Liver (tissue), 9 donors: Measurements from ENCODE around the gene CFAP61. TPM values are rescaled to one million over a fixed set of nuclear protein-coding genes. Genes with fewer than 3 reads are reported as not detected.

ENCODE experiments used
- DNase-seq: peaks from one replicate; pipeline ENCODE4 v3.0.0-alpha.2; 2017; ENCODE audit warnings: low spot score
- H3K27ac ChIP-seq, 2 donors: one replicate each; pipeline ENCODE4 v1.7.0; 2013; ENCODE audit warnings: inconsistent platforms in 2 of 2, low read length in 2 of 2, control low read depth in 1 of 2, low read depth in 1 of 2, mild to moderate bottlenecking in 1 of 2
- H3K27me3 ChIP-seq, 4 donors: one replicate each; pipeline versions ENCODE4 v1.6.1 to v1.7.0; 2013; ENCODE audit warnings: low read length in 3 of 4, inconsistent platforms in 1 of 4, mild to moderate bottlenecking in 1 of 4, moderate library complexity in 1 of 4; ENCODE audit not compliant: control insufficient read depth in 4 of 4, insufficient read depth in 4 of 4
- H3K36me3 ChIP-seq, 4 donors: one replicate each; pipeline versions ENCODE4 v1.6.1 to v1.7.0; 2013; ENCODE audit warnings: low read length in 3 of 4, mild to moderate bottlenecking in 3 of 4, low read depth in 1 of 4, moderate library complexity in 1 of 4; ENCODE audit not compliant: control insufficient read depth in 4 of 4, insufficient read depth in 3 of 4
- H3K4me1 ChIP-seq, 4 donors: one replicate each; pipeline versions ENCODE4 v1.6.1 to v1.7.0; 2013; ENCODE audit warnings: low read length in 3 of 4, mild to moderate bottlenecking in 3 of 4, moderate library complexity in 1 of 4; ENCODE audit not compliant: control insufficient read depth in 4 of 4, insufficient read depth in 4 of 4
- H3K4me3 ChIP-seq, 3 donors: one replicate each; pipeline versions ENCODE4 v1.6.1 to v1.7.0; 2013; ENCODE audit warnings: low read length in 3 of 3, control low read depth in 1 of 3, low read depth in 1 of 3, mild to moderate bottlenecking in 1 of 3
- H3K9ac ChIP-seq, 2 donors: one replicate each; pipeline ENCODE4 v1.7.0; 2013; ENCODE audit warnings: low read length in 2 of 2, mild to moderate bottlenecking in 2 of 2, moderate library complexity in 2 of 2, control low read depth in 1 of 2, low read depth in 1 of 2
- H3K9me3 ChIP-seq, 4 donors: one replicate each; pipeline versions ENCODE4 v1.6.1 to v1.7.0; 2013; ENCODE audit warnings: low read length in 3 of 4; ENCODE audit not compliant: control insufficient read depth in 4 of 4
- ATF3 ChIP-seq: IDR thresholded peaks from 2 replicates; pipeline ENCODE4 v1.6.1; 2016; ENCODE audit warnings: antibody characterized with exemption
- CTCF ChIP-seq: fragments of 150-350 bp; IDR thresholded peaks from 2 replicates; pipeline ENCODE4 v1.5.1; 2017; ENCODE audit warnings: improper control_type of control experiment, low read depth, low read length; ENCODE audit not compliant: missing input control
- EGR1 ChIP-seq, 2 donors: IDR thresholded peaks; 2 replicates each; pipeline ENCODE4 v1.6.1; 2016 to 2018; ENCODE audit warnings: antibody characterized with exemption in 2 of 2, low read depth in 2 of 2
- FOXA1 ChIP-seq: IDR thresholded peaks from 2 replicates; pipeline ENCODE4 v1.6.1; 2016; ENCODE audit warnings: antibody characterized with exemption
- FOXA2 ChIP-seq: IDR thresholded peaks from 2 replicates; pipeline ENCODE4 v1.6.1; 2016; ENCODE audit warnings: antibody characterized with exemption
- HNF4A ChIP-seq, 2 donors: conservative IDR thresholded peaks; 2 replicates each; pipeline ENCODE4 v1.6.1; 2016; ENCODE audit warnings: antibody characterized with exemption in 2 of 2, mild to moderate bottlenecking in 2 of 2
- HNF4G ChIP-seq: IDR thresholded peaks from 2 replicates; pipeline ENCODE4 v1.6.1; 2016; ENCODE audit warnings: antibody characterized with exemption
- JUND ChIP-seq, 2 donors: IDR thresholded peaks; 2 replicates each; pipeline ENCODE4 v1.6.1; 2016; ENCODE audit warnings: antibody characterized with exemption in 2 of 2
- MAX ChIP-seq: IDR thresholded peaks from 2 replicates; pipeline ENCODE4 v1.6.1; 2016; ENCODE audit warnings: antibody characterized with exemption
- RAD21 ChIP-seq, 2 donors: IDR thresholded peaks; 2 replicates each; pipeline ENCODE4 v1.6.1; 2016; ENCODE audit warnings: antibody characterized with exemption in 2 of 2, mild to moderate bottlenecking in 2 of 2
- REST ChIP-seq: IDR thresholded peaks from 2 replicates; pipeline ENCODE4 v1.6.1; 2016; ENCODE audit warnings: antibody characterized with exemption, mild to moderate bottlenecking
- RXRA ChIP-seq, 2 donors: IDR thresholded peaks; 2 replicates each; pipeline ENCODE4 v1.6.1; 2017 to 2018; ENCODE audit warnings: antibody characterized with exemption in 2 of 2, mild to moderate bottlenecking in 1 of 2
- SP1 ChIP-seq: IDR thresholded peaks from 2 replicates; pipeline ENCODE4 v1.6.1; 2018; ENCODE audit warnings: antibody characterized with exemption, mild to moderate bottlenecking
- TAF1 ChIP-seq: conservative IDR thresholded peaks from 2 replicates; pipeline ENCODE4 v1.6.1; 2016; ENCODE audit warnings: antibody characterized with exemption, mild to moderate bottlenecking
- YY1 ChIP-seq: IDR thresholded peaks from 2 replicates; pipeline ENCODE4 v1.6.1; 2016; ENCODE audit warnings: antibody characterized with exemption, mild to moderate bottlenecking
- WGBS: extraction: QIAGEN DNeasy Blood & Tissue Kit; methylation state at CpG from one replicate; pipeline ENCODE4 v1.1.7; 2013; 5-methylcytosine and 5-hydroxymethylcytosine counted together
- polyA plus RNA-seq, 2 donors: library from polyadenylated mRNA; stranded (reverse) in 1 of 2; unstranded in 1 of 2; fragments of 200-250 nt in 1 of 2; fragments of >200 nt in 1 of 2; fragmentation: Nextera tagmentation in 1 of 2; extraction: Ambion mirVana in 1 of 2; gene quantifications; one replicate each; pipeline versions ENCODE4 v1.2.1 to v1.2.3, GENCODE V29; 2013 to 2015
- total RNA-seq, 2 donors: library from RNA; depleted of rRNA; stranded (reverse); fragments of >200 nt; gene quantifications; one replicate each; pipeline ENCODE4 v1.2.3, GENCODE V29; 2014
- TF ChIP-seq, protein P1 (sequence below): IDR thresholded peaks from 2 replicates; pipeline ENCODE4 v1.6.1; 2016; ENCODE audit warnings: antibody characterized with exemption
- donor health status: healthy.
- donor health status: healthy.
- donor health status: healthy.
- donor health status: healthy.
- donor health status: healthy.

Gene CFAP61
- total and polyA plus RNA-seq, 4 donors, result 0.05 TPM; not detected in 3

DNA sequence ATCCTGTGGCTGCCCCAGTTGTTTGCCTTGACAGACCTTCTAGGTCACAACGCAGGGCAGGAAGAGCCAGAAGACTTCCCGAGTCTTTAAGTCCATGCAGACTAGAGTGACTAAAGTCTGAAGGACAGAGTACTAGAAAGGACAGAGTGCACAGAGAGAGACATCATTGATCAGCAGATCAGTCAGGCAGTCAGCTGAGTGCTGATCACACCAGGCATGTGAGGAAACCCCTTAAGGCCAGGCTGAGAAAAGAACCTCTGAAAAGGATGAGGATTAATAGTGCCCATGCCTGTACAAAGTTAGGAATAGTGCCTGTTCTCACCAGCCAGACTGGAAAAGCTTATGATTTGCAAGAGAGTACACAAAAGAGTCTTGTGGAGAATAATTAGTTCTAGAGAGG is 91.3 kb downstream of the CFAP61 start:
- Histone ChIP-seq H3K9me3 (no peaks in the 10 kb centered on the region), H3K36me3 (no peaks in the 10 kb centered on the region), H3K9ac (no peak overlapping the region), H3K4me3 (no peak overlapping the region), H3K27me3 (no peaks in the 10 kb centered on the region), H3K4me1 (no peaks in the 10 kb centered on the region), H3K27ac (no peak overlapping the region)
- TF ChIP-seq FOXA1 (no peak), HNF4G (no peak), TAF1 (no peak), SP1 (no peak)
- WGBS, result 39% methylated on average over 2 of the region's 2 CpGs
- no peak for DNase-seq

DNA sequence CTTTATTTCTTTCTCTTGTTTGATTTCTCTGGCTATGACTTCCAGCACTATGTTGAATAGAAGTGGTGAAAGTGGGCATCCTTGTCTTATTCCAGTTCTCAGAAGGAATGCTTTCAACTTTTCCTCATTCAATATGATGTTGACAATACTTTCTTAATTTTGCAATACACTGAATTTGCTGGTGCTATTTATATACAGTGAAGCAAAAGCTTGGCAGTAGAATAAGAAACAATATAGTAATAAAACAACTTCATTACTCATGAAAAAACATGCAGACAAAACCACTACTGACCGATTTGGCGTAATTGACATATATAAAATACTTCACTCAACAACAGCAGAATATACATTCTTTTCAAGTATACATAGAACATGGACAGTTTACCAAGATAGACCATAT is 96.4 kb downstream of the CFAP61 start:
- TF ChIP-seq TAF1 (no peak), RXRA (IDR thresholded peaks at IDR 0.05) (no peak), FOXA1 (no peak), SP1 (no peak), JUND (IDR thresholded peaks at IDR 0.05) (no peak), RAD21 (IDR thresholded peaks at IDR 0.05) (no peak), FOXA2 (no peak), ATF3 (no peak), HNF4G (no peak)
- Histone ChIP-seq H3K27me3 (peaks cover 0 to 3% (median 0%) of the 10 kb centered on the region in 4 donors), H3K27ac (no peak overlapping the region), H3K36me3 (no peaks in the 10 kb centered on the region), H3K4me1 (no peaks in the 10 kb centered on the region), H3K9me3 (peaks cover 0 to 4% (median under 1%) of the 10 kb centered on the region in 4 donors), H3K9ac (no peak overlapping the region), H3K4me3 (no peak overlapping the region)
- no peak for DNase-seq
- WGBS, result 73% methylated on average over 2 of the region's 2 CpGs

DNA sequence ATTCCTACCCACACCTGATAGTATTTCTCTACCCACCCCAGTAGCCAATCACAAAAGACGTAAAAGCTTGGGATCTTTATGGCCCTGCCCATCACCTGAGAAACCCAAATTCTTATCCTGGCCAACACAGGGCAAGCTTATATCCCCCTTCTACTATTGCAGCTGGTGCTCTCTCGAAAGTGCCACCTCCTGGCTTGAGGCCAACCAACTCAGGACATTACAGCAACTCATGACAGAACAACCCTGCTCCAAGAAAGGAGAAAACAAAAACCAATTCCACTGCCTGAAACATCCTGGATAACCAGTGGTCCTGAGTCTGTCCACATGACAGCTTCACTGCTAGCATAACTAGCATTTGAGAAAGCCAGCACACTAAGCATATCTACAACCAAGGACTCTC is 97.9 kb downstream of the CFAP61 start:
- 71% methylated on average over 2 of the region's 2 CpGs for WGBS
- H3K27me3 ChIP-seq, result peaks cover 0 to 3% (median 0%) of the 10 kb centered on the region in 4 donors

More for the DNA sequence above, 97.9 kb downstream of the CFAP61 start:
- TF ChIP-seq FOXA2 (no peak), TAF1 (no peak), JUND (IDR thresholded peaks at IDR 0.05) (no peak), CTCF (no peak), SP1 (no peak), ATF3 (no peak), FOXA1 (no peak), HNF4A (conservative IDR thresholded peaks at IDR 0.05) (no peak), RXRA (IDR thresholded peaks at IDR 0.05) (no peak), REST (no peak), HNF4G (no peak), MAX (no peak), EGR1 (IDR thresholded peaks at IDR 0.05; ENCODE audit: low read depth in 2 of 2) (no peak), YY1 (no peak), RAD21 (IDR thresholded peaks at IDR 0.05) (no peak)
- TF ChIP-seq, protein P1, sequence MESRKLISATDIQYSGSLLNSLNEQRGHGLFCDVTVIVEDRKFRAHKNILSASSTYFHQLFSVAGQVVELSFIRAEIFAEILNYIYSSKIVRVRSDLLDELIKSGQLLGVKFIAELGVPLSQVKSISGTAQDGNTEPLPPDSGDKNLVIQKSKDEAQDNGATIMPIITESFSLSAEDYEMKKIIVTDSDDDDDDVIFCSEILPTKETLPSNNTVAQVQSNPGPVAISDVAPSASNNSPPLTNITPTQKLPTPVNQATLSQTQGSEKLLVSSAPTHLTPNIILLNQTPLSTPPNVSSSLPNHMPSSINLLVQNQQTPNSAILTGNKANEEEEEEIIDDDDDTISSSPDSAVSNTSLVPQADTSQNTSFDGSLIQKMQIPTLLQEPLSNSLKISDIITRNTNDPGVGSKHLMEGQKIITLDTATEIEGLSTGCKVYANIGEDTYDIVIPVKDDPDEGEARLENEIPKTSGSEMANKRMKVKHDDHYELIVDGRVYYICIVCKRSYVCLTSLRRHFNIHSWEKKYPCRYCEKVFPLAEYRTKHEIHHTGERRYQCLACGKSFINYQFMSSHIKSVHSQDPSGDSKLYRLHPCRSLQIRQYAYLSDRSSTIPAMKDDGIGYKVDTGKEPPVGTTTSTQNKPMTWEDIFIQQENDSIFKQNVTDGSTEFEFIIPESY, result no peak
- no peaks in the 10 kb centered on the region for H3K4me1 ChIP-seq
- no peak for DNase-seq
- no peaks in the 10 kb centered on the region for H3K36me3 ChIP-seq
- H3K4me3 ChIP-seq, result no peak overlapping the region
- no peak overlapping the region for H3K9ac ChIP-seq
- no peak overlapping the region for H3K27ac ChIP-seq
- peaks cover 0 to 4% (median under 1%) of the 10 kb centered on the region in 4 donors for H3K9me3 ChIP-seq
